ENCODE results near the gene MCOLN3. TPM values are rescaled to one million over a fixed set of nuclear protein-coding genes. Genes with fewer than 3 reads are reported as not detected.
"Not testable (repeated sequence)": the region's sequence is repeated elsewhere in the genome, so short reads cannot be mapped to it uniquely, and the experiment has no call there.

The MCOLN3 gene
- polyA plus RNA-seq, 1 donor: 181 TPM

DNA sequence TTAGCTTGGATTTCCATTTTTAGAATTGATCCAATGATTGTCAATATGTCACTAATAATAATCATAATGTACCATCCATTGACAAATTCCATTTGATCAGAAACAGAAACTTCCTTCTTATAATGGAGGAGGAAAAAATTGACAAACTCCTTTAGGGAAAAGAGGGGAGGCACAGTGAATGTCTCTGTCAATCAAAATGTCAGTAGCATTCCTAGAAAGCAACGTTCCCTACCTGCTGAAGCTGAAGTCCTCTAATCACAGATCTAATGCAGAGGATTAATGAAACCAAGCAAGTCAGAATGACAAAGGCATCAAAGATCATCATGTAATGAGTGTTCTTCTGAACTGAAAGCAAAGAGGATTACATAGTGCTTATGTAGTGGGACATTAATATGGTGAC is 22.4 kb downstream of the MCOLN3 start:
- H3K27ac ChIP-seq (ENCODE audit: low read length): no peak overlapping the region
- H3K4me3 ChIP-seq (ENCODE audit: low read length): no peak overlapping the region
- H3K9me3 ChIP-seq (ENCODE audit: control insufficient read depth, low read depth, low read length): no peaks in the 10 kb centered on the region
- WGBS (ENCODE audit: insufficient coverage, low lambda C conversion rate): no CpG with 5 or more reads among the region's 1 CpG
- H3K4me1 ChIP-seq (ENCODE audit: control insufficient read depth, insufficient read depth, low read length): no peaks in the 10 kb centered on the region
- no peak for DNase-seq
- H3K36me3 ChIP-seq (ENCODE audit: control insufficient read depth, insufficient read depth, low read length): peaks cover 31% of the 10 kb centered on the region
- no peaks in the 10 kb centered on the region for H3K27me3 ChIP-seq (ENCODE audit: control insufficient read depth, insufficient read depth, low read length)

DNA sequence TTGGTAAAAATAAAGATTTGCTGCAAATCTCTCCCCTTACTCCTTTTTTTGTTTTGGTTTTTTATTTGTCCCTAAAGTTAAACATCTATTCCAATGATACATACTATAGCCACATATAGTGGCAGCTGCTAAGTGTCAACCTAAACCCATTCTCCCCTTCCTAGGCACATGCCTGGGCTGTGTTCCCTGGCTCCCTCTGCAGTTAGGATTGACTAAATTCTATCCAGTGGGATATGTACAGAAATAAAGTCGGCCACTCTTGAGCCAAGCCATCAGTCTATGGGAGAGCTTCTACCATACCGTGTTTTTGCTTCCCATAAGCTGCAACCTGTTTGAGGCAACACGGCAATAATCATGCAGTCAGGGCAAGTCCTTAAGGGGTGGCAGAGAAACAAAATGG is 23.6 kb downstream of the MCOLN3 start:
- no CpG with 5 or more reads among the region's 3 CpGs for WGBS (ENCODE audit: insufficient coverage, low lambda C conversion rate)
- Histone ChIP-seq H3K9me3 (ENCODE audit: control insufficient read depth, low read depth, low read length) (no peaks in the 10 kb centered on the region), H3K4me3 (ENCODE audit: low read length) (no peak overlapping the region), H3K27ac (ENCODE audit: low read length) (no peak overlapping the region), H3K36me3 (ENCODE audit: control insufficient read depth, insufficient read depth, low read length) (peaks cover 37% of the 10 kb centered on the region), H3K4me1 (ENCODE audit: control insufficient read depth, insufficient read depth, low read length) (no peaks in the 10 kb centered on the region), H3K27me3 (ENCODE audit: control insufficient read depth, insufficient read depth, low read length) (no peaks in the 10 kb centered on the region)
- no peak for DNase-seq

DNA sequence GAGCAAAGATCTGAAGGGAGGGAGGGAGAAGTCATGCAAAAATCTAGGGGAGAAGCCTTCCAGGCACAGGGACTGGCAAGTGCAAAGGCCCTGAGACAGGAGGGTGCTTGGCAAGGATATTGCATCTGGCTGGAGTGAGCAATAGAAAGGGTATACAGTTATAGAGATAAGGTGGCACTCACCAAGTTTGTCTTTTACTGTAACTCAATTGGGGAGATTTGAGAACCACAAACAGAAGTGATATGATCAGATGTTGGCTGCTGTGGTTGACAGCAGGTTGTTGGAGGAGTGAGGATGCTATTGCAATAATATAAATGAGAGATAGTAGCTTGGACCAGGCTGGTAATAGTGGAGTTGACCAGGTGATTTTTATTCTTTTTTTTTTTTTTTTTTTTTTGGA is 25.6 kb downstream of the MCOLN3 start:
- Histone ChIP-seq H3K27me3 (ENCODE audit: control insufficient read depth, insufficient read depth, low read length) (no peaks in the 10 kb centered on the region), H3K27ac (ENCODE audit: low read length) (no peak overlapping the region), H3K4me3 (ENCODE audit: low read length) (no peak overlapping the region), H3K4me1 (ENCODE audit: control insufficient read depth, insufficient read depth, low read length) (no peaks in the 10 kb centered on the region), H3K9me3 (ENCODE audit: control insufficient read depth, low read depth, low read length) (no peaks in the 10 kb centered on the region), H3K36me3 (ENCODE audit: control insufficient read depth, insufficient read depth, low read length) (peaks cover 38% of the 10 kb centered on the region)
- no peak for DNase-seq

DNA sequence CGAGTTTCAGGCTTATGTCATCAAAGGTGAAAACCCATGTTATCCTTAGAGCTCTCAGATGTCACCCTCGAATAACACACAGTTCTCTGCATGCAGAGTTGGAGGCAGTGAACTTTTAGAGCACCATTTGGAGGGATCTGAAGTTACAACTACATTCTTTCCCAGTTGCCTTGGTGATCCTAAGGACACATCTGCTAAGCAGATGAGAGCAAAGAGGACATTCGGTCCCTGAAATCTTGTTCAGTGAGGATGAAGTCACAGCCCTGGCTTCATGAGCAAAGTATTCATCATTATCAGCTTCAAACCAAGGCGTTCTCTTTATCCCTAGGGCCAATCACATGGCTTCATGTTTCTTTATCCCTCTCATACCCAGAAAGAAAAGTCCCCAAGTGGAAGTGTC is 28.3 kb downstream of the MCOLN3 start:
- DNase-seq: no peak
- no peak overlapping the region for H3K4me3 ChIP-seq (ENCODE audit: low read length)
- peaks cover 39% of the 10 kb centered on the region for H3K36me3 ChIP-seq (ENCODE audit: control insufficient read depth, insufficient read depth, low read length)
- H3K27me3 ChIP-seq (ENCODE audit: control insufficient read depth, insufficient read depth, low read length): no peaks in the 10 kb centered on the region
- H3K27ac ChIP-seq (ENCODE audit: low read length): no peak overlapping the region
- H3K9me3 ChIP-seq (ENCODE audit: control insufficient read depth, low read depth, low read length): no peaks in the 10 kb centered on the region
- H3K4me1 ChIP-seq (ENCODE audit: control insufficient read depth, insufficient read depth, low read length): no peaks in the 10 kb centered on the region
- WGBS (ENCODE audit: insufficient coverage, low lambda C conversion rate): 60% methylated on average over 1 of the region's 4 CpGs

DNA sequence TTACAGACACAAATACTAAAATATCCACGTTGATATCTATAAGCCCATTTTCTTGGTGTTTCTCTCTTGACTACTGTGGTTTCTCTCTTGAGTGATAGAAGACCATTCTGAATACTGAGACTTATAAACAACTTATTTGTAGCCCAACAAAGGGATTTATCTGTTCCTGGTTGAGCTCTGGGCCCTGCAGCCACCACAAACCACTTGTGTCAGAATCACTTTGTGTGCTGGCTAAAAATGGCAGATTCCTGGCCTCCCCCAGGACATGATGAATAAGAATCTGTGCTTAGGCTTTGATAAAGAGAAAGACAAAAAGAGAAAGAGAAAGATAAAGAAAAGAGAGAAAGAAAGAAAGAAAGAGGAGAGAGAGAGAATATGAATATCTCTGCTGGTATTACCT is 32.5 kb downstream of the MCOLN3 start:
- Histone ChIP-seq H3K36me3 (ENCODE audit: control insufficient read depth, insufficient read depth, low read length) (peaks cover 14% of the 10 kb centered on the region), H3K27ac (ENCODE audit: low read length) (no peak overlapping the region), H3K9me3 (ENCODE audit: control insufficient read depth, low read depth, low read length) (peaks cover 3% of the 10 kb centered on the region), H3K4me3 (ENCODE audit: low read length) (no peak overlapping the region), H3K27me3 (ENCODE audit: control insufficient read depth, insufficient read depth, low read length) (no peaks in the 10 kb centered on the region), H3K4me1 (ENCODE audit: control insufficient read depth, insufficient read depth, low read length) (no peaks in the 10 kb centered on the region)
- WGBS (ENCODE audit: insufficient coverage, low lambda C conversion rate): no CpG with 5 or more reads among the region's 1 CpG
- DNase-seq: no peak

DNA sequence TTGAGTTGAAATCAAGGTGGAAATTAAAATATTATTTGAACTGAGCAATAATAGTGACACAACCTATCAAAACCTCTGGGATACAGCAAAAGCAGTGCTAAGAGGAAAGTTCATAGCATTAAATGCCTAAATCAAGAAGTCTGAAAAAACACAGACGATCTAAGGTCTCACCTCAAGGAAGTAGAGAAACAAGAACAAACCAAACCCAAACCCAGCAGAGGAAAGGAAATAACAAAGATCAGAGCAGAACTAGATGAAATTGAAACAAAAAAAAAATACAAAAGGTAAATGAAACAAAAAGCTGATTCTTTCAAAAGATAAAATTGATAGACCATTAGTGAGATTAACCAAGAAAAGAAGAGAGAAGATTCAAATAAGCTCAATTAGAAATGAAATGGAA is 42.7 kb downstream of the MCOLN3 start:
- H3K27ac ChIP-seq (ENCODE audit: low read length); DNase-seq: not testable (repeated sequence)
- 90% methylated on average over 1 of the region's 1 CpG for WGBS (ENCODE audit: insufficient coverage, low lambda C conversion rate)

DNA sequence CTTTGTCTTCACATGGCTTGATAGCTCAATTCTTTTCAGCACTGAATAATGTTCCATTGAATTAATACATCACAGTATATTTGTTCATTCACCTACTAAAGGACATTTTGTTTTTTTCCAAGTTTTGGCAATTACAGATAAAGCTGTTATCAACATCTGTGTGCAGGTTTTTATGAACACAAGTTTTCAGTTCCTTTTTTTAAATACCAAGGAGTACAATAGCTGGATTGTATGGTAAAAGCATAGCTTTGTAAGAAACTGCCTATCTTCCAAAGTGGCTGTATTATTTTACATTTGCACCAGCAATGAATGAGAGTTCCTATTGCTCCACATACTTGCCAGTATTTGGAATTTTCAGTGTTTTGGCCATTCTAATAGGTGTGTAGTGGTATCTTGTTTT is 46.6 kb downstream of the MCOLN3 start:
- no peak for DNase-seq
- peaks cover 3% of the 10 kb centered on the region for H3K9me3 ChIP-seq (ENCODE audit: control insufficient read depth, low read depth, low read length)
- no peaks in the 10 kb centered on the region for H3K36me3 ChIP-seq (ENCODE audit: control insufficient read depth, insufficient read depth, low read length)
- H3K4me3 ChIP-seq (ENCODE audit: low read length): no peak overlapping the region
- peaks cover 47% of the 10 kb centered on the region for H3K27me3 ChIP-seq (ENCODE audit: control insufficient read depth, insufficient read depth, low read length)
- H3K27ac ChIP-seq (ENCODE audit: low read length): no peak overlapping the region
- peaks cover 6% of the 10 kb centered on the region for H3K4me1 ChIP-seq (ENCODE audit: control insufficient read depth, insufficient read depth, low read length)

More for the DNA sequence above, 42.7 kb downstream of the MCOLN3 start:
- H3K27me3 ChIP-seq (ENCODE audit: control insufficient read depth, insufficient read depth, low read length): peaks cover 18% of the 10 kb centered on the region
- not testable (repeated sequence) for H3K9me3 ChIP-seq (ENCODE audit: control insufficient read depth, low read depth, low read length); H3K4me1 ChIP-seq (ENCODE audit: control insufficient read depth, insufficient read depth, low read length); H3K36me3 ChIP-seq (ENCODE audit: control insufficient read depth, insufficient read depth, low read length); H3K4me3 ChIP-seq (ENCODE audit: low read length)

DNA sequence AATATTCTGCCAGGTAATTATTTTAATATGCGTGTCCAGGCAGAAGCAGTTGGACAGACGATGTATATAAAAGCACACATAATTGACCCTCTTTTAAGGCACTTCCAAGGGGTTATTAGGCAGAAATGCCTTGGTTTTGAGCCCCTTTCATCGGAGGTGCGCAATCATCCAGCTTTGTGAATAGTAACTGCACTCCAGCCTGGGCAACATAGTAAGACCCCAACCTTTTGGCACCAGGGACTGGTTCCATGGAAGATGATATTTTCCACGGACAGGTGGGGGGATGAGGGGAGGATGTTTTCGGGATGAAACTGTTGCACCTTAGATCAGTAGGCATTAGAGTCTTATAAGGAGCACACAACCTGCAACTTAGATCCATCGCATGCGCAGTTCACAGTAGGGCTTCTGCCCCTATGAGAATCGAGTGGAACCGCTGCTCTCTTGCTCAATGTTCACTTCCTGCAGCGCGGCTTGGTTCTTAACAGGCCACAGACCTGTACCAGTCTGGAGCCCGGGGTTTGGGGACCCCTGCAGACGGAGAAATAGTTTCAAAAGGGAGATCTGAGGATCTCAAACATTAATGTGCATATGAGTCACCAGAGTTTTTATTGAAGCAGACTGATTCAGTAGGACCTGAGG is 49.5 kb downstream of the MCOLN3 start:
- no peak overlapping the region for H3K27ac ChIP-seq (ENCODE audit: low read length)
- peaks cover 60% of the 10 kb centered on the region for H3K27me3 ChIP-seq (ENCODE audit: control insufficient read depth, insufficient read depth, low read length)
- H3K4me1 ChIP-seq (ENCODE audit: control insufficient read depth, insufficient read depth, low read length): peaks cover 10% of the 10 kb centered on the region
- no peaks in the 10 kb centered on the region for H3K36me3 ChIP-seq (ENCODE audit: control insufficient read depth, insufficient read depth, low read length)
- no peak overlapping the region for H3K4me3 ChIP-seq (ENCODE audit: low read length)
- DNase-seq: no peak
- no CpG with 5 or more reads among the region's 14 CpGs for WGBS (ENCODE audit: insufficient coverage, low lambda C conversion rate)
- peaks cover 3% of the 10 kb centered on the region for H3K9me3 ChIP-seq (ENCODE audit: control insufficient read depth, low read depth, low read length)

DNA sequence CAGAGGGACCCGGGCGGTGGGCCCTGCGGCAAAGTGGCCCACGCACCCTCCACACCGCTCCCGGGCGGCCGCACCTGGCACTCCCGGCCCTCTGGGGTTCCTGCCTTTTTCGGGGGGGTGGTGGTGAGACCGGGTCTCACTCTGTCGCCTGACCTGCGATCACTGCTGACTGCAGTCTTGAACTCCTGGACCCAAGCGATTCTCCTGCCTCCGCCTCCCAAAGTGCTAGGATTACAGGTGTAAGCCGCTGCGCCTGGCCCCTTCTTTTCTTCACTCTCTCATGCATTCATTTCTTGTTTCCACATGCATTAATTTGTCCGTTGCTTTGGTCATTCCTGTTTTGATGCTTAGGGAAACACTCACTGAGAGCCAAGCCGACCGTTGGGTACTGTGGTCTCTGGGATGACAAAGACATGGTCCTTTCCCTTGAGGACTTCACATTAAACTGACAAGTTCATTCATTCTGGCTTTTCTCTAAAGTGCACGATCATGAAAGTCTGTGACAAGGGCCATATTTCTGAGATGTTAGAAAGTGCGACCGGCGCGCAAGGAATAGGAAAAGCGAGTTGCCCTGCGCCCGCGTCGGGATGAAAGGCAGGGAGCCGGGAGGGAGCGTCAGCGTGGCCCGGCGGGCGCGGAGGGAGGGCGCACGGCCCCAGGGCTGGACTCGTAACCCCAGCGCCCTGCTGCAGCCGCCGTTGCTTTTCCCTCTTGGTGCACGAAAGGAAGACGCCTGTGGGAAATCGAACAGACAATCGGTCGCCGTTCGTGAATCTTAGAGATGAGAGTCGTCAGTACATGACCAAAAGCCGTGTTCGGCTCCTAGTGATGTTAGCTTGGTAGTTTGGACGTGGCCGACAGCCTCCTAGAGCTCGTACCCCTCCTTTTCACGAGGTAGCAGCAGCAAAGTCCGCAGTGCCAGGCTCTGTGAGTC is 50.4 kb downstream of the MCOLN3 start:
- WGBS (ENCODE audit: insufficient coverage, low lambda C conversion rate): no CpG with 5 or more reads among the region's 58 CpGs
- Histone ChIP-seq H3K9me3 (ENCODE audit: control insufficient read depth, low read depth, low read length) (peaks cover 3% of the 10 kb centered on the region), H3K36me3 (ENCODE audit: control insufficient read depth, insufficient read depth, low read length) (no peaks in the 10 kb centered on the region), H3K27ac (ENCODE audit: low read length) (no peak overlapping the region), H3K4me1 (ENCODE audit: control insufficient read depth, insufficient read depth, low read length) (peaks cover 10% of the 10 kb centered on the region), H3K27me3 (ENCODE audit: control insufficient read depth, insufficient read depth, low read length) (peaks cover 56% of the 10 kb centered on the region), H3K4me3 (ENCODE audit: low read length) (peak overlapping the region; percentile 49)
- DNase-seq: peak in 1 of 2 donors; percentile 49

DNA sequence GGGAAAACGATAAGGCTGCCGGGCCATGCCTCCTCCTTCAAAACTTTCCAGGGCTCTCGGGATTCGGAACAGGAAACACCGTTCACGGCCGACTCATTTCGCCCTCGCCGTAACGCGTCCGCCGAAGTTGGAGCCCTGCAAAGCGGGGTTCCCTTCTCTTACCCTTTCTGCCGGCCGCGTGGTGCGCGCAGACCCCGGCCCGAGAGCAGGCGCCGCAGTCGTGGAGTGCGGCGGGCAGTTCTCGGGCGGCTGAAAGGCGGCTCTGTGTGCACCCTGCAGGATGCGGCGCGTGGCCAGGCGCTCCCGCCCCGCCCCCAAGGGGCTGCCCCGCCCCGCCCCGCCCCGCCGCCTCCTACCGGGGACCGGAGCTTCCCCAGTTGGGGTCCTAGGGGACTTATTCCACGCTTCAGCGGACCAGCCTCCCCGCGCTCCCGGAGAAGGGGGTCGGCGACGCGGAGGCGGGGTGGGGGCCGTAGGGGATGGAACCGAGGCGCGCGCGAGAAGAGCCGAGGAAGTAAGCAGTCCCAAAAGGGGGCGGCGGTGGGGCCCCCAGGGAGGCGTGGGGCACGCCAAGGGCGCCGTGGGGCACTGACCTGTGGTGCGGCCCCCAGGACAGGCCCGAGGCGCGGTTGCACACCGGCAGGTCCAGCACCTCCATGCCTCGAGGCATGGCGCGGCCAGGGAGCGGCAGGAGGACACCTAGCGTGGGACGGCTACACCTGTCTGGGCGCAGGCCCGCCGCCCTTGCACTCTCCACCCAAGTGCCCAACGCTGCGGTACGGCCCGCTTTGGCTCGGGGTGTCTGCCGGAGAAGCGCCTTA is 51.2 kb downstream of the MCOLN3 start, which contains the start of gene MCOLN2:
Gene MCOLN2, minus strand, starts transcription at position 268 of the 821 bp plus-strand sequence. Its CDS starts 241 bp downstream, at position 27.
- Histone ChIP-seq H3K4me3 (ENCODE audit: low read length) (peak within 1 kb of the TSS; percentile 49), H3K27ac (ENCODE audit: low read length) (no peak within 1 kb of the TSS), H3K4me1 (ENCODE audit: control insufficient read depth, insufficient read depth, low read length) (peaks cover 10% of the 10 kb centered on the region), H3K36me3 (ENCODE audit: control insufficient read depth, insufficient read depth, low read length) (no peaks in the 10 kb centered on the region), H3K9me3 (ENCODE audit: control insufficient read depth, low read depth, low read length) (peaks cover 3% of the 10 kb centered on the region), H3K27me3 (ENCODE audit: control insufficient read depth, insufficient read depth, low read length) (peaks cover 52% of the 10 kb centered on the region)
- DNase-seq: peak in 1 of 2 donors; percentile 51
- WGBS (ENCODE audit: insufficient coverage, low lambda C conversion rate): no CpG with 5 or more reads among the region's 87 CpGs
